Cardiac muscle cell (in vitro differentiated cells and primary cell): ENCODE results near the gene CADM4. TPM values are rescaled to one million over a fixed set of nuclear protein-coding genes. Genes with fewer than 3 reads are reported as not detected.

Experiments
- DNase-seq, 2 donors: peaks; one replicate each; pipeline versions ENCODE4 v3.0.0 to v3.0.0-alpha.2; 2010 to 2017; ENCODE audit warnings: low read depth in 1 of 2, low spot score in 1 of 2
- H3K27ac ChIP-seq: fragments of 200-600 bp; sonication (generic); 2 replicates; pipeline ENCODE4 v1.5.1; 2016
- H3K27me3 ChIP-seq: fragments of 200-600 bp; sonication (generic); 2 replicates; pipeline ENCODE4 v1.6.0; 2016; ENCODE audit warnings: control low read depth
- H3K36me3 ChIP-seq: fragments of 200-600 bp; sonication (generic); 2 replicates; pipeline ENCODE4 v1.5.1; 2016; ENCODE audit warnings: control low read depth
- H3K4me1 ChIP-seq: fragments of 200-600 bp; sonication (generic); 2 replicates; pipeline ENCODE4 v1.8.1; 2017; ENCODE audit warnings: low read depth, mild to moderate bottlenecking, mixed run types
- H3K4me3 ChIP-seq: fragments of 200-600 bp; sonication (generic); 2 replicates; pipeline ENCODE4 v1.5.1; 2016; ENCODE audit warnings: mild to moderate bottlenecking
- H3K9me3 ChIP-seq: fragments of 200-600 bp; sonication (generic); 2 replicates; pipeline ENCODE4 v1.5.1; 2017; ENCODE audit warnings: low read depth, mild to moderate bottlenecking, control low read depth
- CTCF ChIP-seq: IDR thresholded peaks from 2 replicates; pipeline ENCODE4 v1.5.1; 2012; ENCODE audit warnings: low read depth, mild to moderate bottlenecking, low read length
- polyA plus RNA-seq: library from polyadenylated mRNA; unstranded; fragments of >200 nt; fragmentation: Nextera tagmentation; extraction: Ambion mirVana; gene quantifications from 2 replicates; pipeline ENCODE4 v1.2.1, GENCODE V29; 2016
- total RNA-seq: library from RNA; depleted of rRNA; stranded (reverse); fragments of >200 nt; gene quantifications from 2 replicates; pipeline ENCODE4 v1.2.3, GENCODE V29; 2016

The CADM4 gene
- total RNA-seq (40.5 and 59.6 TPM in 2 replicates), polyA plus RNA-seq (12.3 and 13.3 TPM in 2 replicates)

GRCh38 chr19:43639519-43640423 lies at the start of gene CADM4:
Gene CADM4, minus strand, starts transcription at chr19:43639850. Its CDS starts 60 bp downstream, at chr19:43639790.
- Histone ChIP-seq H3K9me3 (no peaks in the 10 kb centered on the region), H3K36me3 (no peaks in the 10 kb centered on the region), H3K4me1 (peaks cover 6% of the 10 kb centered on the region), H3K4me3 (peak within 1 kb of the TSS; percentile 68), H3K27ac (no peak within 1 kb of the TSS), H3K27me3 (peaks cover 32% of the 10 kb centered on the region)
- peak in 1 of 2 donors; percentile 71 for DNase-seq
- TF ChIP-seq CTCF = no peak

GRCh38 chr19:43688059-43688701 lies 48.5 kb upstream of the CADM4 start:
- no peak for DNase-seq
- Histone ChIP-seq H3K36me3 (no peaks in the 10 kb centered on the region), H3K4me1 (no peaks in the 10 kb centered on the region), H3K4me3 (no peak overlapping the region), H3K27ac (no peak overlapping the region), H3K27me3 (no peaks in the 10 kb centered on the region), H3K9me3 (no peaks in the 10 kb centered on the region)
- TF ChIP-seq CTCF = no peak

GRCh38 chr19:43687660-43687997 lies 48.0 kb upstream of the CADM4 start:
- Histone ChIP-seq H3K27ac (no peak overlapping the region), H3K27me3 (no peaks in the 10 kb centered on the region), H3K9me3 (no peaks in the 10 kb centered on the region), H3K36me3 (no peaks in the 10 kb centered on the region), H3K4me3 (no peak overlapping the region), H3K4me1 (no peaks in the 10 kb centered on the region)
- no peak for TF ChIP-seq CTCF
- no peak for DNase-seq

GRCh38 chr19:43684326-43684725 lies 44.7 kb upstream of the CADM4 start:
- no peaks in the 10 kb centered on the region for H3K36me3 ChIP-seq
- TF ChIP-seq CTCF = no peak
- H3K9me3 ChIP-seq = no peaks in the 10 kb centered on the region
- H3K27me3 ChIP-seq = no peaks in the 10 kb centered on the region
- H3K27ac ChIP-seq = no peak overlapping the region
- no peaks in the 10 kb centered on the region for H3K4me1 ChIP-seq
- no peak overlapping the region for H3K4me3 ChIP-seq
- no peak for DNase-seq

GRCh38 chr19:43683905-43684304 lies 44.3 kb upstream of the CADM4 start:
- peaks cover 2% of the 10 kb centered on the region for H3K4me1 ChIP-seq
- no peaks in the 10 kb centered on the region for H3K9me3 ChIP-seq
- DNase-seq = no peak
- TF ChIP-seq CTCF = no peak
- H3K27me3 ChIP-seq = no peaks in the 10 kb centered on the region
- no peak overlapping the region for H3K27ac ChIP-seq
- H3K36me3 ChIP-seq = no peaks in the 10 kb centered on the region
- no peak overlapping the region for H3K4me3 ChIP-seq
